ENCODE data around the gene ID1.

- no peak for TF ChIP-seq ZNF8 (CRISPR knock-in tag; IDR thresholded peaks at IDR 0.05)
- TF ChIP-seq PATZ1 (CRISPR knock-in tag; IDR thresholded peaks at IDR 0.05; ENCODE audit: borderline replicate concordance): no peak
- TF ChIP-seq ISL1 (CRISPR knock-in tag; IDR thresholded peaks at IDR 0.05): no peak
- TF ChIP-seq BACH2 (CRISPR knock-in tag; IDR thresholded peaks at IDR 0.05; ENCODE audit: borderline replicate concordance): no peak
- no peak for TF ChIP-seq ZFP30 (CRISPR knock-in tag; IDR thresholded peaks at IDR 0.05)
- TF ChIP-seq CSDC2 (CRISPR knock-in tag; IDR thresholded peaks at IDR 0.05): no peak
- no peak for TF ChIP-seq CSRNP3 (CRISPR knock-in tag; IDR thresholded peaks at IDR 0.05)
- no peak for TF ChIP-seq ESRRG (CRISPR knock-in tag; IDR thresholded peaks at IDR 0.05)
Observed at GRCh38 chr20:31567380-31567720, 37.7 kb upstream of the ID1 start.
